ENCODE data around the gene LY9. TPM values are rescaled to one million over a fixed set of nuclear protein-coding genes. Genes with fewer than 3 reads are reported as not detected.

The LY9 gene
- total RNA-seq, 5 donors from 2014 or later (not counting 1 experiment from before 2014, with no cell fraction given), result 95.4 to 127 (median 101) TPM

GRCh38 chr1:160876311-160876710, 80.3 kb downstream of the LY9 start:
- no peaks in the 10 kb centered on the region for H3K36me3 ChIP-seq (ENCODE audit: control insufficient read depth in 2 of 2, extremely low read depth in 1 of 2, insufficient read depth in 1 of 2, low read length in 1 of 2)
- no peaks in the 10 kb centered on the region for H3K27me3 ChIP-seq (replicated peaks in 1 of 2; ENCODE audit: control insufficient read depth in 2 of 2, extremely low read depth in 1 of 2, insufficient read depth in 2 of 2, low read length in 1 of 2)
- ChIA-PET POLR2A (no interaction called here), CTCF (interaction anchor here (0.5 to 1.5 kb wide), 9 partner anchors 12 to 193 kb away, joined by 3 to 13 read pairs (median 6); partner anchors contain the start of gene CD244 (in 1 of the 2))
- Mint-ChIP-seq H3K4me1 (peaks cover 21 to 27% (median 27%) of the 10 kb centered on the region in 3 donors), H3K9me3 (no peaks in the 10 kb centered on the region), H3K36me3 (no peaks in the 10 kb centered on the region), H3K27ac (peak overlapping the region; percentile 6 to 31), H3K4me3 (no peak overlapping the region), H3K27me3 (no peaks in the 10 kb centered on the region)
- H3K27ac ChIP-seq (ENCODE audit: low read length), result no peak overlapping the region
- peaks cover 2 to 21% of the 10 kb centered on the region in 2 experiments for H3K4me1 ChIP-seq (ENCODE audit: control insufficient read depth in 1 of 2, extremely low read depth in 1 of 2, insufficient read depth in 2 of 2, low read length in 2 of 2)
- no CpG with 5 or more reads among the region's 5 CpGs for WGBS (ENCODE audit: insufficient coverage)
- no peak for DNase-seq
- no peak overlapping the region for H3K4me3 ChIP-seq (ENCODE audit: control insufficient read depth in 1 of 2, extremely low read depth in 1 of 2, low read length in 1 of 2)
- no peaks in the 10 kb centered on the region for H3K9me3 ChIP-seq
- no peak for ATAC-seq (replicated peaks in 1 of 4)

- no peaks in the 10 kb centered on the region for H3K36me3 Mint-ChIP-seq
- Histone ChIP-seq H3K4me1 (ENCODE audit: control insufficient read depth in 1 of 2, extremely low read depth in 1 of 2, insufficient read depth in 2 of 2, low read length in 2 of 2) (peaks cover 2 to 21% of the 10 kb centered on the region in 2 experiments), H3K27ac (ENCODE audit: low read length) (no peak overlapping the region), H3K4me3 (ENCODE audit: control insufficient read depth in 1 of 2, extremely low read depth in 1 of 2, low read length in 1 of 2) (no peak overlapping the region), H3K9me3 (no peaks in the 10 kb centered on the region), H3K36me3 (ENCODE audit: control insufficient read depth in 2 of 2, extremely low read depth in 1 of 2, insufficient read depth in 1 of 2, low read length in 1 of 2) (no peaks in the 10 kb centered on the region), H3K27me3 (replicated peaks in 1 of 2; ENCODE audit: control insufficient read depth in 2 of 2, extremely low read depth in 1 of 2, insufficient read depth in 2 of 2, low read length in 1 of 2) (no peaks in the 10 kb centered on the region)
- H3K4me3 Mint-ChIP-seq, result no peak overlapping the region
- CTCF ChIA-PET, result interaction anchor here (0.5 to 1.5 kb wide), 19 partner anchors 11 to 936 kb away, joined by 3 to 13 read pairs (median 4); partner anchors contain the start of gene CD244 (in 1 of the 2)
- peak; percentile 69 to 81 (median 74) for ATAC-seq (replicated peaks in 1 of 4)
- peak overlapping the region; percentile 19 to 66 for H3K27ac Mint-ChIP-seq
- H3K4me1 Mint-ChIP-seq, result peaks cover 21 to 27% (median 27%) of the 10 kb centered on the region in 3 donors
- peak in 11 of 35 experiments; percentile 6 to 70 (median 20) for DNase-seq
- POLR2A ChIA-PET, result no interaction called here
- H3K9me3 Mint-ChIP-seq, result no peaks in the 10 kb centered on the region
- no peaks in the 10 kb centered on the region for H3K27me3 Mint-ChIP-seq
Measured at GRCh38 chr1:160877221-160877620, 81.2 kb downstream of the LY9 start.

Other genes starting within 250 kb of the LY9 start
- 10 to 100 TPM; 47.5 to 97.4 (median 51.8) TPM for gene CD84, start 216.7 kb upstream of the LY9 start, total RNA-seq
- gene SLAMF1, start 149.1 kb upstream of the LY9 start, total RNA-seq, result 10 to 100 TPM; 19.4 to 38.7 (median 30.7) TPM
- gene CD48, start 84.4 kb upstream of the LY9 start, total RNA-seq, result 100 to 1,000 TPM; 249 to 393 (median 273) TPM
- 10 to 100 TPM in 4 of 5 donors, 1 to 10 TPM in 1; 9.5 to 32.0 (median 25.5) TPM for gene SLAMF7, start 56.9 kb upstream of the LY9 start, total RNA-seq
- gene CD244, start 66.7 kb downstream of the LY9 start, total RNA-seq, result 10 to 100 TPM in 1 of 5 donors, 1 to 10 TPM in 4; 1.1 to 12.4 (median 2.9) TPM
- gene ITLN1, start 89.0 kb downstream of the LY9 start, total RNA-seq, result not detected
- not detected for gene ITLN2, start 158.6 kb downstream of the LY9 start, total RNA-seq
- gene F11R, start 225.0 kb downstream of the LY9 start, total RNA-seq, result 10 to 100 TPM; 14.6 to 21.0 (median 18.7) TPM
- gene TSTD1, start 242.8 kb downstream of the LY9 start, total RNA-seq, result 100 to 1,000 TPM in 2 of 5 donors, 10 to 100 TPM in 3; 39.9 to 130 (median 94.8) TPM
- 10 to 100 TPM; 65.4 to 96.1 (median 92.2) TPM for gene USF1, start 249.8 kb downstream of the LY9 start, total RNA-seq

Measured in T-cell (primary cell).